HepG2 (cell line): ENCODE measurements around the gene FAM222A. TPM values are rescaled to one million over a fixed set of nuclear protein-coding genes. Genes with fewer than 3 reads are reported as not detected.

Experiments used
- ARID2 ChIP-seq: sonication (generic); formaldehyde crosslinking; IDR thresholded peaks from 2 replicates; pipeline ENCODE4 v1.8.1; 2022; ENCODE audit warnings: mild to moderate bottlenecking, missing genetic modification reagents, borderline replicate concordance
- FOSL1 ChIP-seq: sonication (generic); formaldehyde crosslinking; IDR thresholded peaks from 2 replicates; pipeline ENCODE4 v1.9.0; 2021; ENCODE audit warnings: missing genetic modification reagents, borderline replicate concordance
- HOXA3 ChIP-seq: sonication (generic); formaldehyde crosslinking; IDR thresholded peaks from 2 replicates; pipeline ENCODE4 v1.5.0; 2020; ENCODE audit warnings: missing genetic modification reagents
- LCORL ChIP-seq, 2 experiments: fragments of 450-650 bp in 1 of 2; sonication (generic) in 1 of 2; formaldehyde crosslinking in 1 of 2; IDR thresholded peaks; 2 replicates each; pipeline versions ENCODE4 v1.5.0 to v1.6.1; 2017 to 2020; ENCODE audit warnings: antibody characterized with exemption in 1 of 2, missing genetic modification reagents in 1 of 2
- MXD4 ChIP-seq: IDR thresholded peaks from 2 replicates; pipeline ENCODE4 v1.6.1; 2016; ENCODE audit warnings: mild to moderate bottlenecking, missing biosample characterization, missing genetic modification reagents
- POLR2AphosphoS2 ChIP-seq: IDR thresholded peaks from 2 replicates; pipeline ENCODE4 v1.6.1; 2011; ENCODE audit warnings: low read depth, low read length, improper control_type of control experiment
- SIX1 ChIP-seq: sonication (generic); formaldehyde crosslinking; IDR thresholded peaks from 2 replicates; pipeline ENCODE4 v1.4.0; 2020; ENCODE audit warnings: missing genetic modification reagents, borderline replicate concordance
- SOX6 ChIP-seq, 2 experiments: fragments of 450-650 bp in 1 of 2; sonication (generic) in 1 of 2; formaldehyde crosslinking in 1 of 2; IDR thresholded peaks; 2 replicates each; pipeline versions ENCODE4 v1.4.0 to v1.6.1; 2017 to 2020; ENCODE audit warnings: antibody characterized with exemption in 1 of 2, mild to moderate bottlenecking in 1 of 2, missing genetic modification reagents in 1 of 2
- ZNF572 ChIP-seq: sonication (generic); formaldehyde crosslinking; IDR thresholded peaks from 2 replicates; pipeline ENCODE4 v1.5.1; 2020; ENCODE audit warnings: mild to moderate bottlenecking, missing genetic modification reagents
- ZNF629 ChIP-seq: sonication (generic); formaldehyde crosslinking; conservative IDR thresholded peaks from 2 replicates; pipeline ENCODE4 v1.5.0; 2020; ENCODE audit warnings: missing genetic modification reagents
- ZNF646 ChIP-seq: sonication (generic); formaldehyde crosslinking; IDR thresholded peaks from 2 replicates; pipeline ENCODE4 v1.9.0; 2021; ENCODE audit warnings: mild to moderate bottlenecking, missing genetic modification reagents
- ZNF766 ChIP-seq: sonication (generic); formaldehyde crosslinking; IDR thresholded peaks from 2 replicates; pipeline ENCODE4 v1.5.0; 2020; ENCODE audit warnings: missing genetic modification reagents, borderline replicate concordance
- ZNF790 ChIP-seq: sonication (generic); formaldehyde crosslinking; IDR thresholded peaks from 2 replicates; pipeline ENCODE4 v1.8.0; 2022; ENCODE audit warnings: missing genetic modification reagents, mild to moderate bottlenecking, borderline replicate concordance
- polyA plus RNA-seq, 8 experiments: library from polyadenylated mRNA; depleted of rRNA in 3 of 8; stranded (reverse) in 7 of 8; unstranded in 1 of 8; fragments of >200 nt; fragmentation: Illumina TruSeq in 4 of 8; extraction: Trizol in 4 of 8; gene quantifications; 2 replicates each; pipeline versions ENCODE4 v1.2.1 to v1.2.3, GENCODE V29; 2011 to 2016; ENCODE audit warnings: low read depth in 4 of 8, missing spikeins in 1 of 8, mixed read lengths in 1 of 8; ENCODE audit not compliant: insufficient read depth in 1 of 8
- total RNA-seq, 5 experiments: library from RNA; depleted of rRNA; stranded (reverse); fragments of >200 nt; fragmentation: Illumina TruSeq; extraction: Trizol; gene quantifications; 2 replicates each; pipeline ENCODE4 v1.2.3, GENCODE V29; 2016; ENCODE audit warnings: low read depth in 1 of 5
- TF ChIP-seq, protein P1 (sequence below): sonication (generic); formaldehyde crosslinking; IDR thresholded peaks from 2 replicates; pipeline ENCODE4 v1.8.1; 2022; ENCODE audit warnings: low read depth, mild to moderate bottlenecking, missing genetic modification reagents
- TF ChIP-seq, protein P2 (sequence below): sonication (generic); formaldehyde crosslinking; IDR thresholded peaks from 2 replicates; pipeline ENCODE4 v1.5.1; 2020; ENCODE audit warnings: mild to moderate bottlenecking, missing genetic modification reagents, borderline replicate concordance

Gene FAM222A
- total and polyA plus RNA-seq, 2 of the 13 experiments (the other 11 are each of a cell fraction or from before 2014, with no cell fraction given) = 2.7 to 9.6 TPM

- no peak for TF ChIP-seq ZNF646 (CRISPR knock-in tag)
- TF ChIP-seq, protein P1, sequence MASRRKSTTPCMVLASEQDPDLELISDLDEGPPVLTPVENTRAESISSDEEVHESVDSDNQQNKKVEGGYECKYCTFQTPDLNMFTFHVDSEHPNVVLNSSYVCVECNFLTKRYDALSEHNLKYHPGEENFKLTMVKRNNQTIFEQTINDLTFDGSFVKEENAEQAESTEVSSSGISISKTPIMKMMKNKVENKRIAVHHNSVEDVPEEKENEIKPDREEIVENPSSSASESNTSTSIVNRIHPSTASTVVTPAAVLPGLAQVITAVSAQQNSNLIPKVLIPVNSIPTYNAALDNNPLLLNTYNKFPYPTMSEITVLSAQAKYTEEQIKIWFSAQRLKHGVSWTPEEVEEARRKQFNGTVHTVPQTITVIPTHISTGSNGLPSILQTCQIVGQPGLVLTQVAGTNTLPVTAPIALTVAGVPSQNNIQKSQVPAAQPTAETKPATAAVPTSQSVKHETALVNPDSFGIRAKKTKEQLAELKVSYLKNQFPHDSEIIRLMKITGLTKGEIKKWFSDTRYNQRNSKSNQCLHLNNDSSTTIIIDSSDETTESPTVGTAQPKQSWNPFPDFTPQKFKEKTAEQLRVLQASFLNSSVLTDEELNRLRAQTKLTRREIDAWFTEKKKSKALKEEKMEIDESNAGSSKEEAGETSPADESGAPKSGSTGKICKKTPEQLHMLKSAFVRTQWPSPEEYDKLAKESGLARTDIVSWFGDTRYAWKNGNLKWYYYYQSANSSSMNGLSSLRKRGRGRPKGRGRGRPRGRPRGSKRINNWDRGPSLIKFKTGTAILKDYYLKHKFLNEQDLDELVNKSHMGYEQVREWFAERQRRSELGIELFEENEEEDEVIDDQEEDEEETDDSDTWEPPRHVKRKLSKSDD = 0 out of 2 replicates have a peak, but pooled peaks have one; percentile 4
- TF ChIP-seq ARID2 = no peak
- TF ChIP-seq SIX1 (CRISPR knock-in tag) = 0 out of 2 replicates have a peak, but pooled peaks have one; percentile 13
- no peak for TF ChIP-seq ZNF572 (CRISPR knock-in tag)
- TF ChIP-seq ZNF766 = no peak; the same call in 1 of the 2 replicates
- no peak for TF ChIP-seq FOSL1 (CRISPR knock-in tag)
- peak; percentile 63; the same call in 1 of the 2 replicates for TF ChIP-seq HOXA3
- peak; percentile 18; the same call in 1 of the 2 replicates for TF ChIP-seq MXD4 (CRISPR knock-in tag)
- TF ChIP-seq ZNF790 (CRISPR knock-in tag) = no peak
- TF ChIP-seq LCORL (IDR thresholded peaks at IDR 0.05) = no peak
- peak; percentile 87 for TF ChIP-seq LCORL (CRISPR knock-in tag; IDR thresholded peaks at IDR 0.05)
- no peak for TF ChIP-seq ZNF629 (CRISPR knock-in tag)
- TF ChIP-seq POLR2AphosphoS2 = no peak
- TF ChIP-seq, protein P2, sequence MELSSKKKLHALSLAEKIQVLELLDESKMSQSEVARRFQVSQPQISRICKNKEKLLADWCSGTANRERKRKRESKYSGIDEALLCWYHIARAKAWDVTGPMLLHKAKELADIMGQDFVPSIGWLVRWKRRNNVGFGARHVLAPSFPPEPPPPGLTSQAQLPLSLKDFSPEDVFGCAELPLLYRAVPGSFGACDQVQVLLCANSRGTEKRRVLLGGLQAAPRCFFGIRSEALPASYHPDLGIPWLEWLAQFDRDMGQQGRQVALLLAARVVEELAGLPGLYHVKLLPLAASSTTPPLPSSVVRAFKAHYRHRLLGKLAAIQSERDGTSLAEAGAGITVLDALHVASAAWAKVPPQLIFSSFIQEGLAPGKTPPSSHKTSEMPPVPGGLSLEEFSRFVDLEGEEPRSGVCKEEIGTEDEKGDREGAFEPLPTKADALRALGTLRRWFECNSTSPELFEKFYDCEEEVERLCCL (CRISPR knock-in tag) = no peak
- no peak for TF ChIP-seq SOX6 (IDR thresholded peaks at IDR 0.05)
- TF ChIP-seq SOX6 (CRISPR knock-in tag; IDR thresholded peaks at IDR 0.05) = peak; percentile 38; the same call in 1 of the 2 replicates
Measured at GRCh38 chr12:109727039-109727723, 13.6 kb downstream of the FAM222A start (continued).
